Stimulated activated CD4-positive, alpha-beta T cell treated with anti-CD3 and anti-CD28 coated beads, Interleukin-15, amount 100 ng/mL, for 48 hours (primary cell): ENCODE measurements around the gene STARD13.

Source experiments
- DNase-seq, 2 donors: peaks; one replicate each; pipeline ENCODE4 v3.0.0-alpha.2; 2020; ENCODE audit warnings: low read depth in 2 of 2

Gene STARD13

DNA sequence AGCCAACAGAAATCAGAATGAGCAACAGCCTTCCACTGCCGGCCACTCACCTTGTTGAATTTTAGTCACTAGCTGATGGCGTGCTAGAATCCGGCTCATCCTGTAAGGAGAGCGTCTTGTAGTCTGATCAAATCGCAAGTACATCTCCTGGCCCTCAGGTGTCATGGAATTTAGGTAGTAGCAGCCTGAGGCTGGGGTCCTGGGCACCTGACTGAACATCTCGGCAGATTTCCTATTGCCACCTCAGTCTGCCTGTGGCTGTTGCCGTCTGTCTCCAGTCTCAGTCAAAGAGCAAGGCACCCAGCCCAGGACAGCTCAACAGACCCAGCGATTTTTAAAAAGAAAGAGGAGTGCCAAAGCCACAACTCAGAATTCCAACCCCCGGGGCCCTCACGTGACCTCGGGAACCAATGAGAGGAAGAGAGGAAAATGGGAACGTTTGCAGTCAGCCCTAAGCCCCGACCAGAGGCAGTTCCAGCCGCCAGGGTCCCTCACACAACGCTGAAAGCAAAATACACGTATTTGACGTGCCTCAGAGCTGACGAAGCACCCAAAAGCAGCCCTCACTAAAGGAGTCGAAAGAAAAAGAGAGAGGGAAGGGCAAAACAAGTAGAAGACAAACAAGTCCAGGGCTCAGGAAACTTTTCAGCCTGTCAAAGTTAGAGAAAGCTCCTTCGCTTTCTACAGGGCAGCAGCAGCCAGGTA lies at the start of gene STARD13:
STARD13 (minus strand) TSS at position 336 of the 705 bp plus-strand sequence; CDS start at position 219, 117 bp downstream.
- DNase-seq, result no peak

DNA sequence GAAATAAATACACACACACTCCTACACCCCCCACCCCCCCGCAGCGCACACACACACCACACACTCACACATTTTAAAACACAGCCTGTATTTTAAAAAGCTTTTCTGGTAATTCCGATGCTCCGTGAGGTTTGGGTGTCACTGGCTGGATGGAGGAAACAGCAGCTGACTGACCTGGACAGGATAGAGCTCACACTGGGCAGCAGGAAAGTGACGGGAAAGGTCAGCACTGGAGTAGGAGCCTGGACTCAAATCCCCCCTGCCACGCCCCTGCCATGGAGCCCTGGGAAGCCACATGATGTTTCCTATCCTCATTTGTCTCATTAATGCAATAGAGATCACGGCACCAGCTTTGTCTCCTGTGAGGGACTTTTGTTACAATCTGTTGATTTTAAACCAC lies 49.3 kb upstream of the STARD13 start:
- no peak for DNase-seq

- no peak for DNase-seq
Observed at GRCh38 chr13:33331962-33332361, 46.4 kb upstream of the STARD13 start.

DNA sequence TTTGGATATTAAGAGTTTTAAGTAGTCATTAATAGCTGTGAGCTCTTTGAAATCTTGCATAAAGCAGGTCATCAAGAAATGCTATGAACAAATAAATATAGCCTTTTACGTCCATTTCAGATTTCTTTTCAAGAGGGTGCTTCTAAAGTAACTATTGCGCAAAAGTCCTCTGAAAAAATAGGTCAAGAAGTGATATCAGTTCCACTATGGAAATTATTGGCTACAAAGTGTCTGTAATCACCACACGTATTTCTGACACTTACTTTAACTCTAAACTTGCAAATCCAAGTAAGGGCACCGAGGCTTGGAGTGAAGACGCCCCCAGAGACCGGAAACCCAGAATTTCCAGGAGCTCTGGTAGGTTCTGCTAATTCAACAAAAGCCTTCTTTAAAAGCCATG lies 44.9 kb upstream of the STARD13 start:
- DNase-seq, result no peak

DNA sequence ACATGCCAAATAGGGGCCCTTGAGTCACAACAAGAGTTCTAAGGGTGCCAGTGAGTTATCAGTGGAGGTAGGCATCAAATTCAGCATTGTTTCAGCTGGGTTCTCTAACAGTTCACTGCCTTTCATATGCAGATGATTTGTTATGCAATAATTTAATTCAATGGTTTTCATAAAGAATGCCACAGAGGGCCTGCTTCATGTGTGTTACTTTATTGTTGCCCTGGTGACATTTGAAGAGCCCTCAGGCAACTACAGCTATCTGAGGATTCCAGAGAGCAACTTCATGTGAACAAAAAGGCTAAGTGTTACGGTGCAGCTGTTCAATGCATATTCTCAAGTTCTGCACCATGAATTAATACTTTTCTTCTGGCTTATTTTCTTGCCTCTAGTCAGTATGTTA lies 43.1 kb upstream of the STARD13 start:
- no peak for DNase-seq

- DNase-seq, result no peak
Observed at GRCh38 chr13:33326723-33327122, 41.2 kb upstream of the STARD13 start.

- no peak for DNase-seq
Observed at GRCh38 chr13:33326246-33326645, 40.7 kb upstream of the STARD13 start.

DNA sequence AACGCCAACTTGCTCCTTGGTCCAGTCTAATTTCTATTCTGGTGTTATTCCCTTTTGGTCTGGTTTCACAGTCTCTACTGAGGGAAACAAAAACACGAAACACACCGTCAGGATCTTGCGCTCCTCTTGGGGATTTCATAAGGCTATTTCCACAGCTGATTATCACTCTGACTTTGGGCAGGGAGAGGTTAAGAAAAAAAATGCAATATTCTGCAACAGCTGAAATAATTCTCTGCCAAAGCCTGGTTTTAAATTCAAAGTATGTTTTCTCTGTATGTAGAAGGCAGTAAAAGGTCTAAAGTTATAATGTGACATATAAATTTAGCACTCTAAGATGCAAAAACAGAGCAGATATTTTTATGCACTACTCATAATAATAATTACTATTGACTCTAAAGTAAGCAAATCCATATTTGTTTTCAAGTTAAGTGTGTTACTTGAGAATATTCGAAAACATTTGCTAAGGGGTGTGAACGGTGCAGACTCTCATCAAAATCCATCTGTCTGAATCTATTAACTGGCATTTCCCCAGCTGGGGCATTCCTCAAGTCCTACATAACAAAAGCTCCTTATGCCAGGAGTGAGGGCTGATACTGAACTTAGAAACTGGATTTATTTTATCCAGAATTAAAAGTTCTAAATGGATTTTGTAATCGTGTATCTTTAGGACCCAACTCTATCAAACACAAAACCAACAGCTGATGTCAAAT lies 38.4 kb upstream of the STARD13 start:
- DNase-seq, result no peak

GRCh38 chr13:33322965-33323668 lies 37.6 kb upstream of the STARD13 start:
- no peak for DNase-seq

DNA sequence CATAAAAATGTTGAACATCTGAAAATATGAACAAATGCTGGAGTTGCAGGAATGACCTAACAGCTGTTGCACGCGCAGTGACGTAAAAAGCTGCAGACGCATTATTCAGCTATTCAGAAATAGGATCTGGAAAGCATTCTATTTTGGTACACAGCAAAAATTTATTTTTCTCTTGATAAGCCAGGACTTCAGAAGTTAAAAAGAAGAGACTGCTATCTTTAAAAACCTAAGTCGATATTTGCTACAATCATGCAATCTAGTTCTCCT lies 36.9 kb upstream of the STARD13 start:
- DNase-seq, result no peak

DNA sequence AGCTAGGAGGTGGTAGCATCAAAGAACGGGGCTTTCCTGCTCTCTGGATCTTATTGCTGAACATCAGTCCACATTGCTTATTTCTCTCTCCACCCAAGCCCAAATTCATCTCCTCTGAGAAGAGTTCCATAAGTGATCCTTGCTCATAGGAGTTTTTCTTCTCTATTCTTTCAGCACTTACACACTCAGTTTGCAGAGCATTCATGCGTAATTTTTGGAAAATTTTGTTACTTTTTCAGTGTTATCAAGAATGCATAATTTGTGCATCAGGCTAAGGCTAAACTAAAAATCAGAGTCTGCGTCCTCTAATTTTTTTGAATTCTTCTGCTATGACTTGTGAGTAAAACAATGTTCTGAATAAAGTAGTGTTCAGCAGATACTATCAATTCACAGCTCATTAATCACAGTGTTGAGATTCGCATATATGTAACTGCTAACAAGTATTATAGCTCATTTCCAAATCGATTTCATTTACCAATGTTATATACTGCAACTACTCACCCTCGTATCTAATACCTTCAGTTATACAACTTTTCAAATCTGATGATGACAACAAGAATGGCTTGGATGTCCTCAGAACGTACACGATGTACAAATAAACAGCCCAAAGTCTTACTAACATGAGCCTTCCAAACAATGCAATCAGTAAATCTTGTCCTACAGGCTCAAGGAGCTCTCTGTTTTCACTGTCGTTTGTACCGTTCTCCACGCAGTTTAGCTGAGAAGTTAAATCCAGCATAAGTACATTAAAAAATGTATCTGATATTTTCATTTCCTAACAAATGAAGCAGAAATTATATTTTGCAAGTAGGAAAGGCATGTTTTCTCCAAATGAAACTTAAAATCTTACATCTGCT lies 36.4 kb upstream of the STARD13 start:
- no peak for DNase-seq

DNA sequence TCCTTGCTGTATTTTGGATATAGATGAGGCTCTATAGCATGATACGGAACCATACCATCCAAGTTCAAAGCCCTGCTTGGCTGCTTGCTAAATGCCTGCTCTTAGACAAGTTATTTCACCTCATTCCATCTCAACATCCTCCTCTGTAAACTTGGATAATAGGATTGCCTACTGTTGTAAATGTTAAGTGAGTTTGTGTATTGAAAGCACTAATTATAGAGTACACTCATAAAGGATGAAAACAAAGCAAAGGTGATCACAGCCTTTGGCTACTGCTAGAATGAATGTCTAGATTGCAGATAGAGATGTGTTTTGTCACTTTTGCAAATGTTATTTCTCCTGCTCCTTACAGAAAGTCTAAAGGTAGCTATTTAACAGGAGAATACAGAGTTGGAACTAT lies 34.3 kb upstream of the STARD13 start:
- no peak for DNase-seq

- DNase-seq, result no peak
Observed at GRCh38 chr13:33318744-33319143, 33.2 kb upstream of the STARD13 start.

DNA sequence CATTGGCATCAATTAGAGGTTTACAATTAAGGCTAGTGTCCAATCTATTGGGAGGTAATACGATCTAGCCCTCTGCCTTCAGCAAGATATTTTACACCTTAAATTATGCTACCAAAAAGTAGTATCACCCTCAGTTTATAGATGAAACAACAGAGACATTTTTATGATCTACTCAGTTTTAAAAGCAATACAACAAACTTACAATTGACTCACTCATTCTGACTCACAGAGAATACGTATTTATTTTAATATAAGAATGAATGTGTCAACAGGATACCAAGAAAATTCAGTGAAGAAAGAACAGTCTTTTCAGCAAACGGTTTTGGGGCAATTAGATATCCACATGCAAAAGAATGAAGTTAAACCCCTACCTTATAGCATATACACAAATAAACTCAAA lies 32.5 kb upstream of the STARD13 start:
- no peak for DNase-seq

DNA sequence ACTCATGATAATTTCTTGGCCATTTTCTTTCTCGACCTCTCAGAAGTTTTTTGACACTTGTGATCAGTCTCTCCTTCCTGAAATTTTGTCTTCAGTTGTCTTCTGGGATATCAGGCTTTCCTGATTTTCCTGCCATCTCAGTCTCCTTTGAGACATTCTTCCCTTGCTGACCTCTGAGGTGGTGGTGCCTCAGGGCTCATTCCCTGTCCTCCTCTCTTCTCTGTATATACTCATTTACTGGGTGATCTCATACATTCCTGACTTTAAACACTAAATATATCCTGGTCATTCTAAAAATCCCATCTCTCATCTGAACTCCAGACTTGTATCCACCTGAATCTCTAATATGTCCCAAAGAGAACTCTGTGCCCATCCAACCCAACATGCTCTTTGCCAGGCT lies 31.3 kb upstream of the STARD13 start:
- DNase-seq, result no peak

GRCh38 chr13:33313504-33313903 lies 27.9 kb upstream of the STARD13 start:
- DNase-seq, result no peak

GRCh38 chr13:33312861-33313212 lies 27.3 kb upstream of the STARD13 start:
- no peak for DNase-seq

DNA sequence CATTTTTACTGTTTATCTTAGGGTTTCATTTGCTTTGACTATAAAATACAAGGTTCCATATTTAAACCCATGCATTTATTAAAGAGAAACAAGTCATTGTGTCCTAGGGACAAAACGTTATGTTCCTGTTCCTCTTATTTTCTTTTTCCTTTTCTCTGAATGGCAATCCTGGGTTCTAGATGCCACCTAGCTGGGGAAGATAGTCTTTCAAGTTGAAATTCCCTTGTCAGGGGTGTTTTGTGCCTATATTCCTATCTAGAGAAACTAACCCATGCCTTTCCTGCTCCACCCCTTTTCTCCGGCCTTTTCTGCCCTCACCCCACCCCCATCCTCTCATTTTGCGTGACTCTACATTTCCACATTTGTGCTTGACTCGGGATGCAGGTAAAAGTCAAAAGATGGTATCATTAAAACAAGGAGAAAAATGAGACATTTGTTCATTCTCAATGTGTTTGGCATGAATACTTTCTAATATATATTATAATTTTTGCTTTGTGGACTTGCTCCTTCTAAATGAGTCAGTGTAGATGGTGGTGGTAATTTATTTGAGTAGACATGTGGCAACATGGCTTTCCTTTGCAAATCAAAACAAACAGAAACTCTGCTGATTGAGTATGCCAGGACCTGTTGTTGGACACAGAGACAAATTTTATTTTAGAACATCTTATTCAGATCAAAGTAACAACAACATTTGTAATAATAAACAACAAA lies 26.8 kb upstream of the STARD13 start:
- no peak for DNase-seq

DNA sequence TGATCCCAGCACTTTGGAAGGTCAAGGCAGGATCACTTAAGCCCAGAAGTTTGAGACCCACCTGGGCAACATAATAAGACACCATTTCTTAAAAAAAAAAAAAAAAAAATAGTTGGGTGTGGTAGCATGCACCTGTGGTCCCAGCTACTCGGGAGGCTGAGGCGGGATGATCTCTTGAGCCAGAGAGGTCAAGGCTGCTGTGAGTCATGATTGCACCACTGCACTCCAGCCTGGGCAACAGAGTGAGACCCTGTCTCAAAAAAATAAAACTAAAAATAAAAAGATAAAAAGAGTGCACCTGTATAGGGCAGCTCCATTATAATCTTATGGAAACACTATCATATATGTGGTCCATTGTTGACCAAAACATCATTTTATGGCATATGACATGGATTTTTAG lies 25.5 kb upstream of the STARD13 start:
- DNase-seq, result no peak

DNA sequence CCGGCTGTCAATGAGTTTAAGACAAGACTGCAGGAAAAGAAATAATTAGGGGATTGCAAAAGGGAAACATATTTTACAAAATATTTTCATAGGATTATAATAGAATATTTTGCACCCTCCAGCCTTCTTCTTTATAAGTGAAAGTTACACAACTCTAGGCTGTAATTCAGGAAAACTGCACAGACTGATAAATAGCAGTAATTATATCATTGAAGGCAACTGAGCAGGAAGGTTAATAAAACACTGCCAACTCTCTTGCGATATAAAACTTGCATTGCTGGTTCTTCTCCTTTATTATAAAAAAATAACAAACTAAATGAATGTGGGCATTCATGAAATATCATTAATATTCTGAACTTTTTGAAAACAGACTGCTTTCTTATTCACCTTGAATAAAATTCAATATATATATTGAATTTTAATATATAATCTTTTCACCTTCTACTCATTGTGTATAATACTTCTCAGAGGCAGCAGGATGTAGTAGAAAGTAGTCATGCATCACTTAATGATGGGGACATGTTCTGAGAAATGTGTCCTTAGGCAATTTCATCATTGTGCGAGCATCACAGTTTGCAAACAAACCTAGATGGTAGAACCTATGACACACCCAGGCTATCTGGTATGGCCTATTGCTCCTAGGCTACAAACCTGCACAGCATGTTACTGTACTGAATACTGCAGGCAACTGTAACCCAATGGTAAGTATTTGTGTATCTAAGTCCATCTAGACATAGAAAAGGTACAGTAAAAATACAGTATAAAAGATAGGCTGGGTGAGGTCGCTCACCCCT lies 24.9 kb upstream of the STARD13 start:
- DNase-seq, result no peak

GRCh38 chr13:33308863-33309262 lies 23.3 kb upstream of the STARD13 start:
- DNase-seq, result no peak
